ENCODE results near the gene PHLPP1.

Gene PHLPP1

GRCh38 chr18:62975785-62976184 is 260.4 kb downstream of the PHLPP1 start:
- TF ChIP-seq, protein P1, sequence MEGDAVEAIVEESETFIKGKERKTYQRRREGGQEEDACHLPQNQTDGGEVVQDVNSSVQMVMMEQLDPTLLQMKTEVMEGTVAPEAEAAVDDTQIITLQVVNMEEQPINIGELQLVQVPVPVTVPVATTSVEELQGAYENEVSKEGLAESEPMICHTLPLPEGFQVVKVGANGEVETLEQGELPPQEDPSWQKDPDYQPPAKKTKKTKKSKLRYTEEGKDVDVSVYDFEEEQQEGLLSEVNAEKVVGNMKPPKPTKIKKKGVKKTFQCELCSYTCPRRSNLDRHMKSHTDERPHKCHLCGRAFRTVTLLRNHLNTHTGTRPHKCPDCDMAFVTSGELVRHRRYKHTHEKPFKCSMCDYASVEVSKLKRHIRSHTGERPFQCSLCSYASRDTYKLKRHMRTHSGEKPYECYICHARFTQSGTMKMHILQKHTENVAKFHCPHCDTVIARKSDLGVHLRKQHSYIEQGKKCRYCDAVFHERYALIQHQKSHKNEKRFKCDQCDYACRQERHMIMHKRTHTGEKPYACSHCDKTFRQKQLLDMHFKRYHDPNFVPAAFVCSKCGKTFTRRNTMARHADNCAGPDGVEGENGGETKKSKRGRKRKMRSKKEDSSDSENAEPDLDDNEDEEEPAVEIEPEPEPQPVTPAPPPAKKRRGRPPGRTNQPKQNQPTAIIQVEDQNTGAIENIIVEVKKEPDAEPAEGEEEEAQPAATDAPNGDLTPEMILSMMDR (IDR thresholded peaks at IDR 0.05; ENCODE audit: low read depth, low read length, missing control alignments), result no peak
- no peak for DNase-seq (ENCODE audit: low read depth)
- no peak overlapping the region for H3K4me3 ChIP-seq (ENCODE audit: low read depth, low read length)
- in situ Hi-C loops (cut with HindIII; ENCODE audit: low sequenced_read_pairs), result loop anchor here (25.0 kb wide), 2 partner anchors 388 to 788 kb away; partner anchors contain the start of genes PIGN and RELCH

GRCh38 chr18:62976227-62976626 is 260.9 kb downstream of the PHLPP1 start:
- no peak for DNase-seq (ENCODE audit: low read depth)
- H3K4me3 ChIP-seq (ENCODE audit: low read depth, low read length), result no peak overlapping the region
- in situ Hi-C loops (cut with HindIII; ENCODE audit: low sequenced_read_pairs), result loop anchor here (25.0 kb wide), 2 partner anchors 389 to 789 kb away; partner anchors contain the start of genes PIGN and RELCH
- TF ChIP-seq, protein P1 (IDR thresholded peaks at IDR 0.05; ENCODE audit: low read depth, low read length, missing control alignments), result no peak

- H3K4me3 ChIP-seq (ENCODE audit: low read depth, low read length), result no peak overlapping the region
- TF ChIP-seq, protein P1 (IDR thresholded peaks at IDR 0.05; ENCODE audit: low read depth, low read length, missing control alignments), result no peak
- DNase-seq (ENCODE audit: low read depth), result no peak
- in situ Hi-C loops (cut with HindIII; ENCODE audit: low sequenced_read_pairs), result loop anchor here (25.0 kb wide), 2 partner anchors 390 to 790 kb away; partner anchors contain the start of genes PIGN and RELCH
These were observed 262.2 kb downstream of the PHLPP1 start for GRCh38 chr18:62977512-62977911.

DNA sequence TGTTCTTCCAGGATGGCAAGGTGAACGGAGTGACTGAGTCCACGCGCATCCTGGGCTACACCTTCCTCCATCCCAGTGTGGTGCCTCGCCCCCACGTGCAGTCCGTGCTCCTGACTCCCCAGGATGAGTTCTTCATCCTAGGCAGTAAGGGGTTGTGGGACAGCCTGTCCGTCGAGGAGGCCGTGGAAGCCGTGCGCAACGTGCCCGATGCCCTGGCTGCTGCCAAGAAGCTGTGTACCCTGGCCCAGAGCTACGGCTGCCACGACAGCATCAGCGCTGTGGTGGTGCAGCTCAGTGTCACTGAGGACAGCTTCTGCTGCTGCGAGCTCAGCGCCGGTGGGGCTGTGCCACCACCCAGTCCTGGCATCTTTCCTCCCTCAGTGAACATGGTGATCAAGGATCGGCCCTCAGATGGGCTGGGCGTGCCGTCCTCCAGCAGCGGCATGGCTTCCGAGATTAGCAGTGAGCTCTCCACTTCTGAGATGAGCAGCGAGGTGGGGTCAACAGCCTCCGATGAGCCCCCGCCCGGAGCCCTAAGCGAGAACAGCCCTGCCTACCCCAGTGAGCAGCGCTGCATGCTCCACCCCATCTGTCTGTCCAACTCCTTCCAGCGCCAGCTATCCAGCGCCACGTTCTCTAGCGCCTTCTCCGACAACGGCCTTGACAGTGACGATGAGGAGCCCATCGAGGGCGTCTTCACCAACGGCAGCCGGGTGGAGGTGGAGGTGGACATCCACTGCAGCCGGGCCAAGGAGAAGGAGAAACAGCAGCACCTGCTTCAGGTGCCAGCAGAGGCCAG is 263.1 kb downstream of the PHLPP1 start:
- in situ Hi-C loops (cut with HindIII; ENCODE audit: low sequenced_read_pairs), result loop anchor here (25.0 kb wide), 2 partner anchors 391 to 791 kb away; partner anchors contain the start of genes PIGN and RELCH
- DNase-seq (ENCODE audit: low read depth), result no peak
- TF ChIP-seq, protein P1 (IDR thresholded peaks at IDR 0.05; ENCODE audit: low read depth, low read length, missing control alignments), result no peak
- H3K4me3 ChIP-seq (ENCODE audit: low read depth, low read length), result no peak overlapping the region

GRCh38 chr18:62979176-62979575 is 263.8 kb downstream of the PHLPP1 start:
- peak; percentile 35 for DNase-seq (ENCODE audit: low read depth)
- in situ Hi-C loops (cut with HindIII; ENCODE audit: low sequenced_read_pairs), result loop anchor here (25.0 kb wide), 2 partner anchors 392 to 792 kb away; partner anchors contain the start of genes PIGN and RELCH
- TF ChIP-seq, protein P1 (IDR thresholded peaks at IDR 0.05; ENCODE audit: low read depth, low read length, missing control alignments), result no peak
- H3K4me3 ChIP-seq (ENCODE audit: low read depth, low read length), result no peak overlapping the region

GRCh38 chr18:62979900-62980299 is 264.6 kb downstream of the PHLPP1 start:
- no peak overlapping the region for H3K4me3 ChIP-seq (ENCODE audit: low read depth, low read length)
- TF ChIP-seq, protein P1 (IDR thresholded peaks at IDR 0.05; ENCODE audit: low read depth, low read length, missing control alignments), result no peak
- no peak for DNase-seq (ENCODE audit: low read depth)
- in situ Hi-C loops (cut with HindIII; ENCODE audit: low sequenced_read_pairs), result loop anchor here (25.0 kb wide), 2 partner anchors 393 to 793 kb away; partner anchors contain the start of genes PIGN and RELCH

Data from astrocyte of the cerebellum (primary cell).